Activated naive CD4-positive, alpha-beta T cell treated with anti-CD3 and anti-CD28 coated beads for 36 hours (primary cell): ENCODE data around the gene TKTL1. TPM values are rescaled to one million over a fixed set of nuclear protein-coding genes. Genes with fewer than 3 reads are reported as not detected.

Experiments used
- CTCF ChIA-PET: fragments of 350-600 bp; sonication (Branson Sonifier 250); formaldehyde crosslinking; loops from one replicate; lab custom pipeline; 2021; ENCODE audit warnings: antibody characterized with exemption; lab: Charles Lee
- DNase-seq: peaks from one replicate; pipeline ENCODE4 v3.0.0-alpha.2; 2020
- H3K27ac Mint-ChIP-seq: one replicate; pipeline ENCODE4 v1.8.0; 2021; ENCODE audit warnings: mild to moderate bottlenecking, mixed read lengths
- H3K27me3 Mint-ChIP-seq: one replicate; pipeline ENCODE4 v1.8.0; 2021; ENCODE audit warnings: low read depth, mixed read lengths
- H3K36me3 Mint-ChIP-seq: one replicate; pipeline ENCODE4 v1.8.0; 2021; ENCODE audit warnings: low read depth, mixed read lengths
- H3K4me1 Mint-ChIP-seq: one replicate; pipeline ENCODE4 v1.8.0; 2021; ENCODE audit warnings: low read depth, mixed read lengths
- H3K4me3 Mint-ChIP-seq: one replicate; pipeline ENCODE4 v1.8.0; 2021; ENCODE audit warnings: mild to moderate bottlenecking, moderate library complexity, mixed read lengths
- H3K9me3 Mint-ChIP-seq: one replicate; pipeline ENCODE4 v1.8.0; 2021; ENCODE audit warnings: mixed read lengths
- intact Hi-C: fragments of 100-400 bp; cut with micrococcal nuclease; formaldehyde crosslinking; loops from one replicate; pipeline ENCODE4 v1.15.1; 2023
- total RNA-seq, 2 experiments: library from RNA; stranded (reverse); gene quantifications; one replicate each; pipeline ENCODE4 v1.2.3, GENCODE V29; 2021

The TKTL1 gene
- total RNA-seq, 2 experiments from 2014 or later = not detected

DNA sequence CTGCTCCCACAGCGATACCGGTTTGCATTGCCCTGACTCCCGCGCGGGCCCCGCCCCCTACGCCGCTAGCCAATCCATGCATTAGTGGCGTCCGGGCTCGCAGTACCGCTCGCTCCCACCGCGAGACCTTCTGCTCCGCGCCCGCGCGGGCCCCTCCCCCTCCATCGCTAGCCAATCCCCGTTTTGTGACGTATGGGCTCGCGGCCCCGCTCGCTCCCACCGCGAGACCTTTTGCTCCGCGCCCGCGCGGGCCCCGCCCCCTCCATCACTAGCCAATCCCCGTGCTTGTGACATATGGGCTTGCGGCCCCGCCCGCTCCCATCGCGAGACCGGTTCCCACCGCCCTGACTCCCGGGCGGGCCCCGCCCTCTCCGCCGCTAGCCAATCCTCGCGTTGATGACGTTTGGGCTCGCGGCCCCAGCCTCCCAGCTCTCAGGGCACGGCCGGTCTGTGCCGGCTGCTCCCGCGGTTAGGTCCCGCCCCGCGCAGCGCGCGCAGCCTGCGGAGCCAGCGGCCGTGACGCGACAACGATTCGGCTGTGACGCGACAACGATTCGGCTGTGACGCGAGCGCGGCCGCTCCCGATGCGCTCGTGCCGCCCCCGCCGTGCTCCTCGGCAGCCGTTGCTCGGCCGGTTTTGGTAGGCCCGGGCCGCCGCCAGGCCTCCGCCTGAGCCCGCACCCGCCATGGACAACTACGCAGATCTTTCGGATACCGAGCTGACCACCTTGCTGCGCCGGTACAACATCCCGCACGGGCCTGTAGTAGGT is 83.4 kb downstream of the TKTL1 start, which contains the start of gene EMD:
Gene EMD (plus strand): TSS at position 497 of the 770 bp plus-strand sequence. CDS start 190 bp downstream, at position 687.
- peak within 1 kb of the TSS; percentile 86 for H3K27ac Mint-ChIP-seq
- intact Hi-C loops = loop anchor here (5.0 kb wide), 1 partner anchor 138 kb away; the partner anchor contains the start of gene FAM3A

GRCh38 chrX:154379569-154379951 is 84.0 kb downstream of the TKTL1 start:
- Mint-ChIP-seq H3K4me3 (peak overlapping the region; percentile 80), H3K27me3 (no peaks in the 10 kb centered on the region), H3K4me1 (peaks cover 14% of the 10 kb centered on the region), H3K36me3 (peaks cover 6% of the 10 kb centered on the region), H3K9me3 (no peaks in the 10 kb centered on the region), H3K27ac (peak overlapping the region; percentile 86)
- DNase-seq = no peak
- intact Hi-C loops = loop anchor here (5.0 kb wide), 1 partner anchor 138 kb away; the partner anchor contains the start of gene FAM3A
- CTCF ChIA-PET = no interaction called here

More for the DNA sequence above, 83.4 kb downstream of the TKTL1 start, which contains the start of gene EMD:
- peaks cover 6% of the 10 kb centered on the region for H3K36me3 Mint-ChIP-seq
- CTCF ChIA-PET = no interaction called here
- no peaks in the 10 kb centered on the region for H3K27me3 Mint-ChIP-seq
- H3K9me3 Mint-ChIP-seq = no peaks in the 10 kb centered on the region
- peak; percentile 97 for DNase-seq
- H3K4me1 Mint-ChIP-seq = peaks cover 14% of the 10 kb centered on the region
- peak within 1 kb of the TSS; percentile 80 for H3K4me3 Mint-ChIP-seq

Other genes with a start within 250 kb of the TKTL1 start
- gene MECP2, start 198.1 kb upstream of the TKTL1 start, total RNA-seq = 10 to 100 TPM; 47.1 to 50.2 TPM
- gene OPN1LW, start 151.6 kb upstream of the TKTL1 start, total RNA-seq = not detected
- not detected for gene OPN1MW, start 113.2 kb upstream of the TKTL1 start, total RNA-seq
- gene OPN1MW2, start 76.0 kb upstream of the TKTL1 start, total RNA-seq = not detected
- gene OPN1MW3, start 38.2 kb upstream of the TKTL1 start, total RNA-seq = not detected
- gene TEX28, start 671 bp upstream of the TKTL1 start, total RNA-seq = not detected
- gene FLNA, start 78.8 kb downstream of the TKTL1 start, total RNA-seq = 100 to 1,000 TPM; 398 to 404 TPM
- gene EMD, start 83.5 kb downstream of the TKTL1 start, total RNA-seq = 10 to 100 TPM; 62.7 to 70.0 TPM
- 1,000 to 10,000 TPM; 3,331 to 3,466 TPM for gene RPL10, start 102.6 kb downstream of the TKTL1 start, total RNA-seq
- gene DNASE1L1, start 113.5 kb downstream of the TKTL1 start, total RNA-seq = 1 to 10 TPM; 7.9 to 9.0 TPM
- 10 to 100 TPM; 63.7 to 66.5 TPM for gene TAFAZZIN, start 115.7 kb downstream of the TKTL1 start, total RNA-seq
- gene ATP6AP1, start 132.9 kb downstream of the TKTL1 start, total RNA-seq = 10 to 100 TPM; 20.3 to 21.1 TPM
- gene GDI1, start 141.4 kb downstream of the TKTL1 start, total RNA-seq = 10 to 100 TPM; 93.6 to 96.9 TPM
- gene FAM50A, start 148.3 kb downstream of the TKTL1 start, total RNA-seq = 10 to 100 TPM; 39.7 to 43.7 TPM
- gene PLXNA3, start 162.5 kb downstream of the TKTL1 start, total RNA-seq = 1 to 10 TPM; 5.9 to 7.6 TPM
- gene LAGE3, start 183.5 kb downstream of the TKTL1 start, total RNA-seq = 10 to 100 TPM; 42.3 to 42.8 TPM
- 10 to 100 TPM; 37.4 to 38.2 TPM for gene UBL4A, start 190.8 kb downstream of the TKTL1 start, total RNA-seq
- 1 to 10 TPM; 6.7 to 6.9 TPM for gene SLC10A3, start 194.8 kb downstream of the TKTL1 start, total RNA-seq
- gene FAM3A, start 220.4 kb downstream of the TKTL1 start, total RNA-seq = 10 to 100 TPM; 17.8 to 21.4 TPM